SK-N-SH treated with all-trans-retinoic acid at 6 μM for 48 hours (cell line): Measurements from ENCODE around the gene FAM161B.

Experiments
- POU6F1 ChIP-seq: fragments of 250-450 bp; sonication (Bioruptor Pico); IDR thresholded peaks from 2 replicates; pipeline ENCODE4 v1.8.0; 2021; ENCODE audit warnings: low read depth, mild to moderate bottlenecking, moderate library complexity, borderline replicate concordance
- TOX ChIP-seq: fragments of 250-450 bp; sonication (Bioruptor Pico); IDR thresholded peaks from 2 replicates; pipeline ENCODE4 v1.8.0; 2021; ENCODE audit warnings: mild to moderate bottlenecking, moderate library complexity, borderline replicate concordance
- TSHZ2 ChIP-seq: fragments of 250-450 bp; sonication (Bioruptor Pico); IDR thresholded peaks from 2 replicates; pipeline ENCODE4 v1.5.0; 2020; ENCODE audit warnings: mild to moderate bottlenecking, moderate library complexity
- ZNF8 ChIP-seq: fragments of 450-650 bp; formaldehyde crosslinking; IDR thresholded peaks from 2 replicates; pipeline ENCODE4 v1.5.0; 2020; ENCODE audit warnings: mild to moderate bottlenecking, moderate library complexity

DNA sequence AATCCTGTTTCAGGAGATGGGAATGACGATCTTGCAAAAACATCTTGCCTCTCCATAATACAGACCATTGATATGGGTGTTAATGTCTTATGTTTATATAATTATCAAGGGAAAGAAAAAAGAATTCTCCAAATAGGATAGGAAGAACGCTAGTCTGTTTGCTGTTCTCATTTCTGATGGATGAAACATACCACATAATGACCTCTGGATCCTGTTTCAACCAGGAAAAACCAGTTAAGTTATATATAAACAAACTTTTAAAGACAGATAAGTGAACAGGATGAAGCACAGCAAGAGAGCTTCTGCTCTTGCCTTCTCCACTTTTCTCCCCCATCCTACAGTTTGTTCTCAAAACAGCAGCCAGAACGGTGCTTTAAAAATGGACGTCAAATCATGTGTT is 28.0 kb upstream of the FAM161B start:
- TF ChIP-seq TSHZ2 (CRISPR knock-in tag) (no peak), TOX (CRISPR knock-in tag) (no peak), ZNF8 (CRISPR knock-in tag) (no peak), POU6F1 (CRISPR knock-in tag) (no peak)
